Stimulated activated naive CD8-positive, alpha-beta T cell treated with anti-CD3 and anti-CD28 coated beads, Interleukin-15, amount 100 ng/mL, for 72 hours (primary cell): ENCODE results near the gene MYH9.

Experiments used
- ATAC-seq: fragments of 150-1000 bp; cut with Tn5 transposase; 2 replicates; pipeline ENCODE4 v1.10.0; 2021; ENCODE audit warnings: mild to moderate bottlenecking, moderate library complexity
- DNase-seq, 2 donors: peaks; one replicate each; pipeline ENCODE4 v3.0.0; 2021 to 2022
- H3K27ac Mint-ChIP-seq, 2 donors: one replicate each; pipeline ENCODE4 v1.8.0; 2022; ENCODE audit warnings: mild to moderate bottlenecking in 2 of 2, mixed read lengths in 2 of 2, moderate library complexity in 2 of 2
- H3K27me3 Mint-ChIP-seq: one replicate; pipeline ENCODE4 v1.8.0; 2022; ENCODE audit warnings: mixed read lengths
- H3K4me1 Mint-ChIP-seq: one replicate; pipeline ENCODE4 v1.8.0; 2022; ENCODE audit warnings: mild to moderate bottlenecking, mixed read lengths
- H3K4me3 Mint-ChIP-seq, 2 donors: one replicate each; pipeline ENCODE4 v1.8.0; 2022; ENCODE audit warnings: mild to moderate bottlenecking in 2 of 2, mixed read lengths in 2 of 2, moderate library complexity in 1 of 2
- H3K9me3 Mint-ChIP-seq, 2 donors: one replicate each; pipeline ENCODE4 v1.8.0; 2022; ENCODE audit warnings: mixed read lengths in 2 of 2

MYH9 gene

GRCh38 chr22:36381513-36382128 is 6.1 kb downstream of the MYH9 start:
- peak overlapping the region; percentile 16 to 19 for H3K27ac Mint-ChIP-seq
- H3K4me1 Mint-ChIP-seq, result peaks cover 93% of the 10 kb centered on the region
- ATAC-seq (no peak), DNase-seq (no peak)
- H3K27me3 Mint-ChIP-seq, result no peaks in the 10 kb centered on the region
- H3K9me3 Mint-ChIP-seq, result no peaks in the 10 kb centered on the region
- peak overlapping the region; percentile 27 to 58 for H3K4me3 Mint-ChIP-seq

DNA sequence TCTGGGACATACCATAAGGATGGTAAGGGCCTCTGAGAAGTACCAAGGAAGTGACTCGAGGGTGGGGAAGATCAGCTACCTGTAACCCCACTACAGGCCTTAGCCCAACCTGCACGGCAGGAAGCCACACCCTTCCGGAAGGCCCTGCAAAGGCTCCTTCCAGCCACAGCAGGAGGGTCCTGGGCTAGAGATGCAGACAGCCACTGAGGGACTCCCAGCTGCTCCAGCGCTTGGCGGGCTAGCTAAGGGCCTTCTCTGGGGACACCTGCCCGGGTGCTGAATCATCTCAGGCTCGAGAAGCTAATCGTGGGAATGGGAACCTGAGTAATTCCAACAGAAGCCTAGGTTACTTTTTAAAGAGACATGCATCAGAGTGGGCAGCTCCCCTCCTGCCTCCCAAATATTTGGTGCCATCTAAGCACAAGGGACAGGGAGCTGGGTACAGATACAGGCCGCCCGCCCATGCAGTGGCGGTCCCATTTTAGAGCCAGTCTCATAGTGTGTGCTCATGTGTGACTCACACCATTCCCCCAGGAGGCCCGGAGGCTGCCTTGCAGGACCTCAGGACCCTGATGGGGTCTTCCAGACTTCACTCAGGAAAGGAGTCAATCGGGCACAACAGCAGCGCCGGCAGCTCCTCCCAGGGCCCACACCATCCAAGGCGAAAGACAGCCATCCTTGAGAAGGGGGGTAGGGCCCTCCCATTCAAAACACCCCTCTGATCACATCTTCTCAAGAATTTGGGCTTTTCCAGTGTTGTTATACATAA is 8.0 kb downstream of the MYH9 start:
- no peaks in the 10 kb centered on the region for H3K9me3 Mint-ChIP-seq
- H3K4me1 Mint-ChIP-seq, result peaks cover 96% of the 10 kb centered on the region
- DNase-seq, result no peak
- H3K27ac Mint-ChIP-seq, result peak overlapping the region; percentile 86 to 95
- peak; percentile 35 for ATAC-seq
- H3K4me3 Mint-ChIP-seq, result peak overlapping the region; percentile 84 to 87
- no peaks in the 10 kb centered on the region for H3K27me3 Mint-ChIP-seq

DNA sequence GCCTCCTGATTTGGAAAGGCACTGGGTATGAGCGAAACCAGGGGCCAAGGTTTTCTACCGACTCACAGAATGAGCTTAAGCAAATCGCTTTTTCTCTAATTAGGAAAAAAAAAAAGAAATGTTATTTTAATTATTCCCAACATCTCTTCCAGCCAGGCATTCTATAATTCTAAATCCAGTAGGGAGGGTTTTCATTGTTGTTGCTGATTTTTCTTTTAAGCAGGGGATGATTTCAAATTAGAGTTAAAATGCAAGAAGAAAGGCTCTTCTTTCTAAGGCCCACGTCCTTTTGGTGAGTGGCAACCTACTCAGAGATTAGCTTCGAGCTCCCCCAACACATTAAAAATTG is 8.9 kb downstream of the MYH9 start:
- H3K4me1 Mint-ChIP-seq, result peaks cover 97% of the 10 kb centered on the region
- H3K27ac Mint-ChIP-seq, result peak overlapping the region; percentile 86 to 95
- DNase-seq, result no peak
- H3K9me3 Mint-ChIP-seq, result no peaks in the 10 kb centered on the region
- peak overlapping the region; percentile 84 to 87 for H3K4me3 Mint-ChIP-seq
- ATAC-seq, result no peak
- no peaks in the 10 kb centered on the region for H3K27me3 Mint-ChIP-seq

DNA sequence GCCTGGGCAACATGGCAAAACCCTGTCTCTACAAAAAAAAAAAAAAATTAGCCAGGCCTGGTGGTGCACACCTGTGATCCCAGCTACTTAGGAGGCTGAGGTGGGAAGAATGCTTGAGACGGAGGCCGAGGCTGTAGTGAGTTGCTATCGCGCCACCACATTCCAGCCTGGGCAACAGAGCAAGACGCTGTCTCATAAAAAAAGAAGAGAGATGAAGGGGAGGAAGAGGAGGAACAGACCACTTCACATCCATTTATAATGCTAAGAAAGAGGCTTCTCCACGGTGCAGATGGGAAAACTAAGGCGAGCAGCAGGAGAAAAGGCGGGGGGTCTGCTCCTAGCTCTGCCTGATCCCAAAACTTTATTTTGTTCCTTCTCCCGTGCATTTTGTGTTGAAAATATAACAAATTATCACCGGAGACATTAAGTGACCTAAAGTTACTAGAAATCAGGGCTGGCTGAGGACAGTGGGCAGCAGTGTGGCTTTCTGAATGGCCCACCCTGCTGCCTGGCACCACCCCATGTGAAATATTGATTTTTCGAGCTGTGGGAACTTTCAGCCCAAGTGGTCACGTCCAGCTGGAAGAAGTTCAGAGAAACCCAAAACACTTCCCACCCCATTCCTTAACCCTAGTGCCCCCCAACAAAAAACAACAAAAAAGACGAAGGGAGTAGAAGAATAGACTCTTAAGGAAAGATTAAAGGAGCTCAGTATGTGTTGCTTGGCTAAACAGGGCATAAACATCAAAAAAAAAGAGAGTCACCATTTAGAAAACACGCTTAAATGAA is 9.5 kb downstream of the MYH9 start:
- peak overlapping the region; percentile 95 to 97 for H3K27ac Mint-ChIP-seq
- DNase-seq, result no peak

DNA sequence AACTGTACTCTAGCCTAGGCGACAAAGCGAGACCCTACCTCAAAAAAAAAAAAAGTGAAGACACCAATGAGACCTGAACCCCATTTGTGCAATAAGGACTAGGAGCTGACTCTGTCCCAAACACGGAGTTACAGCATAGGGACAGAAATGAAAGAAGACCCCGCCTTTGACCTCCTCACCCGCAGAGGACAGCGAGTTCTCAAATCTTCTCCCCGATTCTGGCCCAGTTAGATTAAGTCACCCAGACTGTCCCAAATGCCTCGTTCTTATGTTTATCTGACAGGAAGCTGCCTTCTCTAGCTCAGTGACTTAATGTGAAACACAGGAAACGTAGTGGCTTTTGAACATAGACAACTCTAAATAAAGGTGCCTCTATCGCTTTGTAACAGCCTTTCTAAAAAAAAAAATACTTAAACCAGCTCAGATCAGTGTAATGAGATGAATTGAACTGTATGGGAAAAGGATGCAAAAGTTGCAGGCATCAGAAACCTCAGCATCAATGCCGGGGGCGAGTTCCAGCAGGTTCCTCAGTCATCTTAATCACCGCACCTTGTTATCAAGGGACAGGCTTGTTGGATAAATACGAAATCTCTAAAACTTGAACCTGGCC is 10.6 kb downstream of the MYH9 start:
- H3K4me1 Mint-ChIP-seq, result peaks cover 97% of the 10 kb centered on the region
- H3K27ac Mint-ChIP-seq, result peak overlapping the region; percentile 95 to 97
- peak; percentile 88 for ATAC-seq
- peak in 1 of 2 donors; percentile 50 for DNase-seq
- H3K4me3 Mint-ChIP-seq, result peak overlapping the region; percentile 65 to 87
- H3K27me3 Mint-ChIP-seq, result no peaks in the 10 kb centered on the region
- H3K9me3 Mint-ChIP-seq, result no peaks in the 10 kb centered on the region

More for the DNA sequence above, 9.5 kb downstream of the MYH9 start:
- Mint-ChIP-seq H3K27me3 (no peaks in the 10 kb centered on the region), H3K9me3 (no peaks in the 10 kb centered on the region), H3K4me1 (peaks cover 97% of the 10 kb centered on the region), H3K4me3 (peak overlapping the region; percentile 65 to 87)
- no peak for ATAC-seq

- Mint-ChIP-seq H3K4me1 (peaks cover 97% of the 10 kb centered on the region), H3K27ac (peak overlapping the region; percentile 61 to 95), H3K4me3 (peak overlapping the region; percentile 65 to 87), H3K27me3 (no peaks in the 10 kb centered on the region), H3K9me3 (no peaks in the 10 kb centered on the region)
- no peak for ATAC-seq
- DNase-seq, result no peak
Measured at GRCh38 chr22:36376265-36376664, 11.5 kb downstream of the MYH9 start.

DNA sequence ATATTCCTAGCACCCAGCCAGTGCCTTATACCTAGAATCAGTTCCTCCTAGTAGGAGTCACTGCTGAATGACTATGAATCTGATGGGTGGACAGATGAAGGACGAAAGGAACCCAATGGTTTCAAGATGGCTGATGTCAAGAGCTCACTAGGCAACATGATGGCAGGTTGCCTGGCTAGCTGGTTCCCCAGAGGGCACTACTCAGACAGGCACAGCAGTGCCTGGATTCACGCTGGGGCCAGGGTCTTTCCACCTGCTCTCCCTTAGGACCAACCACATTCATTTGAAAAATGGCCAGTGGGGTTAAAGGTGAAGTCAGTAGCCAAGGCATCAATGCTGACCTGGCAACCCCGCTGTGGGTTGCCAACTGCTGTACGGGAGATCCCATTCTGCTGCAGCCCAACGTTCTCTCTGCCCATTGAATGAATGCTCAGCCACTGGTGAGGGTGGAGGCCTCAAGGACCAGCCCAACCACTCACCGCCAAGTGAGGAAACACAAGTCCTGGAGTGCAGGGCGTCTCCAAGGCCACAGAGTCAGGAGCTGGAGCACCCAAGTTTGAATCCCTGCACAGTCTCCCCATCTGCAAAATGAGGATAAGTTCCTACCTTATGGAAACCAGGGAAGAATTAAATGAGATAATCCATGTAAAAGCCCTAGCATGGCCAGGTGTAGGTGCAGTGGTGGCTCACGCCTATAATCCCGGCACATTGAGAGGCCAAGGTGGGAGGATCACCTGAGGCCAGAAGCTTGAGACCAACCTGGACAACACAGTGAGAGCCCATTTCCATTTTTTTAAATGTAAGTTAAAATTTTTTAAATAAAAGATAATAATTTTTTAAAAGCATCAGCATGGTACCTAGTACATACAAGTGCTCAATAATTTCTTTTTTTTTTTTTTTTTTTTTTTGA is 12.4 kb downstream of the MYH9 start:
- peak overlapping the region; percentile 30 to 89 for H3K27ac Mint-ChIP-seq
- no peaks in the 10 kb centered on the region for H3K9me3 Mint-ChIP-seq
- ATAC-seq (no peak), DNase-seq (no peak)
- H3K4me1 Mint-ChIP-seq, result peaks cover 97% of the 10 kb centered on the region
- H3K27me3 Mint-ChIP-seq, result no peaks in the 10 kb centered on the region
- H3K4me3 Mint-ChIP-seq, result peak overlapping the region; percentile 45 to 73

DNA sequence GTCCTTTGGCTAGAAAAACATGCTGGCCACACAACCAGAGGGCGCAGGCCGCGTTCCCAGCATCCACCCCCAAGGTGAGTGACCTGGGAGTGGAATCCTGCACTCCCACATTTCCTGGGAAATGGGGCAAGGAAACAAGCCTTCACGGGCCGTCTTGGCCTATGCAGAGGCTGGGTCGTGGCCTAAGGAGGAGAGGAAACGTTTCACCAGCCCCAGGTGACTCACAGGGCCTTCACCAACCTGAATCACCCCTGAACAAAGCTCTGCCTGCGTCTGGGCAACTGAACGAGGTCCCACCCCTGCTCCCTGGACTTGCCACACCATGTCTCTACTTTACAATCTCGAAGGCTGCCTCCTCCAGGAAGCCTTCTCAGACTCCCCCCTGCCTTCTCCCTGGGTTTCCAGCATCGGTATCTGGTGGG is 13.2 kb downstream of the MYH9 start:
- no peaks in the 10 kb centered on the region for H3K9me3 Mint-ChIP-seq
- peak overlapping the region; percentile 45 to 73 for H3K4me3 Mint-ChIP-seq
- H3K27ac Mint-ChIP-seq, result peak overlapping the region; percentile 30 to 59
- DNase-seq, result peak in 1 of 2 donors; percentile 69
- peak; percentile 74 for ATAC-seq
- H3K27me3 Mint-ChIP-seq, result no peaks in the 10 kb centered on the region
- H3K4me1 Mint-ChIP-seq, result peaks cover 97% of the 10 kb centered on the region

GRCh38 chr22:36373258-36373579 is 14.5 kb downstream of the MYH9 start:
- peak overlapping the region; percentile 92 to 96 for H3K27ac Mint-ChIP-seq
- DNase-seq (no peak), ATAC-seq (no peak)
- no peaks in the 10 kb centered on the region for H3K27me3 Mint-ChIP-seq
- H3K4me1 Mint-ChIP-seq, result peaks cover 97% of the 10 kb centered on the region
- H3K4me3 Mint-ChIP-seq, result peak overlapping the region; percentile 82 to 88
- H3K9me3 Mint-ChIP-seq, result no peaks in the 10 kb centered on the region

DNA sequence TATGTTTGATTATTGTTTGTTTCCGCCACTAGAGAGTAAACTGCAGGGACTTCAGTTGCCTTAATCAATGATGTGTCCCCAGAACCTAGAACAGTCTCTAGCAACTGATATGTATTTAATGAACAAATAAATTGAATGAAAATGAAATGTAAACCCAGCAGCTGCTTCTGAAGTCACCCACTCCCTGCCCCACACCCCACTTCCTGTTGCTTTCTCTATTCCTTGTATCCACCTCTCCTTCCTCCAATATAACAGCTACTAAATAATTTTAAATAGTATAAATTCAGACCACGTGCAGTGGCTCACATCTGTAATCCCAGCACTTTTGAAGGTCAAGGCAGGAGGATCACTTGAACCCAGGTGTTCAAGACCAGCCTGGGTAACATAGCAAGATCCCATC is 15.8 kb downstream of the MYH9 start:
- Mint-ChIP-seq H3K9me3 (no peaks in the 10 kb centered on the region), H3K27me3 (no peaks in the 10 kb centered on the region), H3K4me3 (peak overlapping the region; percentile 82 to 88), H3K27ac (peak overlapping the region; percentile 82), H3K4me1 (peaks cover 97% of the 10 kb centered on the region)
- DNase-seq, result no peak
- ATAC-seq, result no peak

DNA sequence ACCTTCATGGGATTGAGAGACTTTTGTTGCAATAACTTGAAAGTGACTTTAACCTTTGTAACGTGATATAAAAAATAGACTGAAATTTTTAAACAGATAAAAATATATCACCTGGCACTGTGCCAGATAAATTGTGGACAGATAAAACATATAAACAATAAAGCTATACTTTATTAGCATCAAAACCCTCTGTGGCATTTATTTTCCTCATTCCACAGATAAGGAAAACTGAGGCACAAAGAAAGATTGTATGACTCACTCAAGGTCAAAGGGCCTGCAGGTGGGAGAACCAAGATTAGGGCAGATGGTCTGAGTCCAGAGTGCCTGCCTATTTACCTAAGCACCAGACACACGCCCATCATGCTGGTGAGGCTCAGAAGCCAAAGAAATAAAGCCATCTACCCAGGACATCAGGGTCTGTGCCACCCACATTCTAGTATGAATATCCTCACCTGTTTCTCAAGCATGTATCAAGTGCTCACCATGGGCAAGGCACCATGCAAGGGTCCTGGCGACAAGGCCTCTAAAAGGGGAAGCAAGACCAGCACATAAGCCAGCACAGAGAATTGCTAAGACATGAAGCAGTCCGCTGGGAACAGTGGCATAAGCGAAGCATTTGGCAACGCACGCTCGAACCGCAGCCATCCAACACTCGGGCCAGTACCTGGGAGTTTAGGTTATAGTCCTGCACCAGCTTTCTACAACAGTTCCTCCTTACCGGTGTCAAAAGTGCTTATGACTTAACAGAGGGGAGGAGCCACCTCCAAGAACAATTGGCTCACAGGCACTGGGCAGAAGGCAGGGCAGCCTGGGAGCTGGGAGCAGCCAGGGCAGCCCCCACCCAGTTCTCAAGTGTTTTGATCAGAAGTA is 17.6 kb downstream of the MYH9 start:
- ATAC-seq (peak; percentile 57), DNase-seq (peak in 1 of 2 donors; percentile 33)
- H3K9me3 Mint-ChIP-seq, result no peaks in the 10 kb centered on the region
- H3K27ac Mint-ChIP-seq, result peak overlapping the region; percentile 90 to 94
- peaks cover 100% of the 10 kb centered on the region for H3K4me1 Mint-ChIP-seq
- H3K4me3 Mint-ChIP-seq, result peak overlapping the region; percentile 82 to 88
- no peaks in the 10 kb centered on the region for H3K27me3 Mint-ChIP-seq

DNA sequence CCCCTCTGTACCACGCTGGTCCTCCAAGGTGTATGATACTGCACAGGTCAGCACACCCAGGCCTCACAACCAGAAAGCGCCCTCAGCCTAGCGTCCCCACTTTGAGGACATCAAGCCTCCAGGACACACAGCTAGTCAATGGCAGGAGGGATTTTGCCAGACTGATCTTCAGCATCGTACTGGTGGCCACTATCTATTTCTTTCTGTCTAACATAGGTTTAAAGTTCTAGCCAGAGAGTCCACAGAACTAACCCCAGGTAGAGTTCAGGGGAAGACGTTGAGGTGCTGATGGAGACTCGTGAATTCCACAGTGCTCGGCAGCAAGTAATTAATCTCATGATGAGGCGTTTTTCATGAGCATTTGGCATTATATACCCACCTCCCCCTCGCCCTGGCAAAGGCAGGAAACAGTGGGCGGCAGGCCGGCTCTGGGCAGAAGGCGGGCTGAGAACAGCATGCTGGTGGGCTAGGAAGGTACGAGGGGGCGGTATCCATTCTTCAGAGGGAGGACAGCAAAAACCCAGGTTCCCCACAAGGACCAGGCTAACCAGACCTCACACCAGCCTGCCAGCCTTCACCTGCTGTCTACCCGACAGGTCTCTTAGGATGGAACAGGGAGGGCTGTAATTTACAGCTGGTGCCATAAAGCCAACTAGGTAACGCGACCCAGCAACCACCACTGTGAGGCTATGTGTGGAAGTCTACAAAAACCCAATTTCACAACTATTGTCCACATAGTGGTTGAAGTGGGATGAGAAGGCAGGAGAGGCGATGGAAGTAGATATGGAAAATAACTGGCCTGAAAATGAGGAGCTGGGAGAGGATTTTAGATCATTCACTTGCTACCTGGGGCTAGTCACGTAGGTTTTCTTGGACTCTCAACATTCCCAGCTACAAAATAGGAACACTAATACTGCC is 18.5 kb downstream of the MYH9 start:
- Mint-ChIP-seq H3K27ac (peak overlapping the region; percentile 4 to 21), H3K9me3 (no peaks in the 10 kb centered on the region), H3K4me3 (peak overlapping the region; percentile 82 to 88), H3K27me3 (no peaks in the 10 kb centered on the region), H3K4me1 (peaks cover 100% of the 10 kb centered on the region)
- DNase-seq (peak in 1 of 2 donors; percentile 47), ATAC-seq (no peak)

GRCh38 chr22:36368359-36368983 is 19.3 kb downstream of the MYH9 start:
- no peak for ATAC-seq
- peak overlapping the region; percentile 91 to 95 for H3K27ac Mint-ChIP-seq
- no peaks in the 10 kb centered on the region for H3K9me3 Mint-ChIP-seq
- H3K4me1 Mint-ChIP-seq, result peaks cover 100% of the 10 kb centered on the region
- no peaks in the 10 kb centered on the region for H3K27me3 Mint-ChIP-seq
- H3K4me3 Mint-ChIP-seq, result peak overlapping the region; percentile 82 to 88
- peak in 1 of 2 donors; percentile 42 for DNase-seq
